ENCODE results near the gene IPP.
"Not testable (repeated sequence)": the region's sequence is repeated elsewhere in the genome, so short reads cannot be mapped to it uniquely, and the experiment has no call there.

The IPP gene

DNA sequence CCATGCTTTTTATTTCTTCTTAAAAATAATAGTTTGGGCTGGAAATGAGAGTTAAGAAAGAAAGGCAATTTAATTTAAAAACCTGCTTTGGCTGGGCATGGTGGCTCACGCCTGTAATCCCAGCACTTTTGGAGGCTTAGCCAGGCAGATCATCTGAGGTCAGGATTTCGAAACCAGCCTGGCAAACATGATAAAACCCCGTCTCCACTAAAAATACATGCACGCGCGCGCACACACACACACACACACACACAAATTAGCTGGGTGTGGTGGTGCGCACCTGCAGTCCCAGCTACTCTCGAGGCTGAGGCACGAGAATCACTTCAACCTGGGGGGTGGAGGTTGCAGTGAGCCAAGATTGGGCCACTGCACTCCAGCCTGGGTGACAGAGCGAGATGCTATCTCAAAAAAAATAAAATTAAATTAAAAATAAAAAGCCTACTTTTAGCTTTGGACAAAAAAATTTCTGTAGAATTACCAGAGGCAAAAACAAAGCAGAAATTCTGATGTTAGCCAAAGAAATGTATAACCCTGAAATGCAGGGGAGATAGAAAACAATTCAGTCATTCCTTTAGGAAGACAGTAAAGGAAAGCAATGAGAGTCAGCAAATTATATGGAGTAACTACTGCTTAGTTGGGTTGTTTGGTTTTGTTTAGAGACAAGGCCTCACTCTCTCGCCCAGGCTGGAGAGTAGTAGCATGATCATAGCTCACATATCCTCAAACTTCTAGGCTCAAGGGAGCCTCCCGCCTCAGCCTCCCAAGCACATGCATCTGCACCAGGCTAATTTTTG is 15.7 kb upstream of the IPP start:
- DNase-seq (ENCODE audit: low read depth), result no peak
- TF ChIP-seq CTCF (IDR thresholded peaks at IDR 0.05; ENCODE audit: low read depth, low read length, missing control alignments), result no peak
- H3K4me3 ChIP-seq (ENCODE audit: low read depth, low read length), result no peak overlapping the region

GRCh38 chr1:45762291-45762690 is 11.8 kb upstream of the IPP start:
- DNase-seq (ENCODE audit: low read depth), result no peak
- H3K4me3 ChIP-seq (ENCODE audit: low read depth, low read length), result no peak overlapping the region
- no peak for TF ChIP-seq CTCF (IDR thresholded peaks at IDR 0.05; ENCODE audit: low read depth, low read length, missing control alignments)

DNA sequence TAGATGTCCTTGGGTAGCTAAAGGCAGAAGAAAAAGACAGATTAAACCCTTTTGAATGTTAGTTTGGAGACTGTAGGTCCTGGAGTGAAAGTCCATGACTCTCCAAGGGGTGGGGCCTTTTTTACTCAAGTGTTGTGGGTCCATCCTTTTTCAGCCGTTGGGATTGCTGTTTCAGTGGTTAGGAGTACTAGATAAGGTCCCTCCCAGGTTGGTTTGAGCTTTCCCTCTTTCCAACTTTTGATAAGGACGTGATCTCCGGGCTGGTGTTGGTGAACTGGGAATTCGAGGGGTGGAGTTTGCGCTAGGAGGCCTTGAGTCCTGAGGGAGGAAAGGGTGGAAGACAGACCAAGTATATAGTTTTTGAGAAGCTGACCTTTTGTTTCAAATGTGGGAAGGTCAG is 5.2 kb upstream of the IPP start:
- no peak for DNase-seq (ENCODE audit: low read depth)
- TF ChIP-seq CTCF (IDR thresholded peaks at IDR 0.05; ENCODE audit: low read depth, low read length, missing control alignments), result no peak
- H3K4me3 ChIP-seq (ENCODE audit: low read depth, low read length), result no peak overlapping the region

- TF ChIP-seq CTCF (IDR thresholded peaks at IDR 0.05; ENCODE audit: low read depth, low read length, missing control alignments), result no peak
- no peak overlapping the region for H3K4me3 ChIP-seq (ENCODE audit: low read depth, low read length)
- DNase-seq (ENCODE audit: low read depth), result no peak
Observed at GRCh38 chr1:45753248-45754037, 3.0 kb upstream of the IPP start.

GRCh38 chr1:45752441-45753052 is 2.1 kb upstream of the IPP start:
- no peak for TF ChIP-seq CTCF (IDR thresholded peaks at IDR 0.05; ENCODE audit: low read depth, low read length, missing control alignments)

GRCh38 chr1:45752014-45752413 is 1.6 kb upstream of the IPP start:
- no peak for DNase-seq (ENCODE audit: low read depth)
- no peak overlapping the region for H3K4me3 ChIP-seq (ENCODE audit: low read depth, low read length)
- TF ChIP-seq CTCF (IDR thresholded peaks at IDR 0.05; ENCODE audit: low read depth, low read length, missing control alignments), result no peak

More at GRCh38 chr1:45752441-45753052, 2.1 kb upstream of the IPP start:
- no peak for DNase-seq (ENCODE audit: low read depth)
- no peak overlapping the region for H3K4me3 ChIP-seq (ENCODE audit: low read depth, low read length)

GRCh38 chr1:45751039-45751838 is 786 bp upstream of the IPP start:
- peak overlapping the region; percentile 79 for H3K4me3 ChIP-seq (ENCODE audit: low read depth, low read length)
- not testable (repeated sequence) for DNase-seq (ENCODE audit: low read depth)

All from GM12864 (cell line).